Upper lobe of right lung (tissue), 1 donor: ENCODE measurements around the gene SLC16A3. TPM values are rescaled to one million over a fixed set of nuclear protein-coding genes. Genes with fewer than 3 reads are reported as not detected.

ENCODE experiments used
- ATAC-seq: fragments of 200-7000 bp; cut with Tn5 transposase; one replicate; pipeline ENCODE4 v1.9.1; 2020; ENCODE audit warnings: mild to moderate bottlenecking, moderate library complexity
- DNase-seq: peaks from one replicate; pipeline ENCODE4 v3.0.0-alpha.2; 2020
- H3K27ac ChIP-seq: fragments of 200-600 bp; one replicate; pipeline ENCODE4 v1.8.0; 2022
- H3K27me3 ChIP-seq: fragments of 200-600 bp; one replicate; pipeline ENCODE4 v1.8.0; 2022; ENCODE audit warnings: mild to moderate bottlenecking
- H3K36me3 ChIP-seq: fragments of 200-600 bp; one replicate; pipeline ENCODE4 v1.8.0; 2022
- H3K4me1 ChIP-seq: fragments of 200-600 bp; one replicate; pipeline ENCODE4 v1.8.0; 2022
- H3K4me3 ChIP-seq: fragments of 200-600 bp; one replicate; pipeline ENCODE4 v1.8.0; 2022; ENCODE audit warnings: mild to moderate bottlenecking
- H3K9me3 ChIP-seq: fragments of 200-600 bp; one replicate; pipeline ENCODE4 v1.8.0; 2022
- intact Hi-C: fragments of 100-400 bp; cut with DNase I; formaldehyde crosslinking; loops from one replicate; pipeline ENCODE4 v1.11.0; 2022
- total RNA-seq: library from RNA; stranded (reverse); fragmentation: NEBNext Ultra II Directional; extraction: Animal tissue kit (Norgen Biotek cat#: 25700); gene quantifications from one replicate; pipeline ENCODE4 v1.2.1, GENCODE V29; 2021
- TF ChIP-seq, protein P1 (sequence below): fragments of 200-600 bp; IDR thresholded peaks from one replicate; pipeline ENCODE4 v1.8.0; 2022; ENCODE audit warnings: antibody characterized with exemption
- donor health status: DM: no; HTN: yes; CAD: no; lungs with severe emphysema.

The SLC16A3 gene
- total RNA-seq, 1 donor from 2014 or later, result 77.5 TPM

DNA sequence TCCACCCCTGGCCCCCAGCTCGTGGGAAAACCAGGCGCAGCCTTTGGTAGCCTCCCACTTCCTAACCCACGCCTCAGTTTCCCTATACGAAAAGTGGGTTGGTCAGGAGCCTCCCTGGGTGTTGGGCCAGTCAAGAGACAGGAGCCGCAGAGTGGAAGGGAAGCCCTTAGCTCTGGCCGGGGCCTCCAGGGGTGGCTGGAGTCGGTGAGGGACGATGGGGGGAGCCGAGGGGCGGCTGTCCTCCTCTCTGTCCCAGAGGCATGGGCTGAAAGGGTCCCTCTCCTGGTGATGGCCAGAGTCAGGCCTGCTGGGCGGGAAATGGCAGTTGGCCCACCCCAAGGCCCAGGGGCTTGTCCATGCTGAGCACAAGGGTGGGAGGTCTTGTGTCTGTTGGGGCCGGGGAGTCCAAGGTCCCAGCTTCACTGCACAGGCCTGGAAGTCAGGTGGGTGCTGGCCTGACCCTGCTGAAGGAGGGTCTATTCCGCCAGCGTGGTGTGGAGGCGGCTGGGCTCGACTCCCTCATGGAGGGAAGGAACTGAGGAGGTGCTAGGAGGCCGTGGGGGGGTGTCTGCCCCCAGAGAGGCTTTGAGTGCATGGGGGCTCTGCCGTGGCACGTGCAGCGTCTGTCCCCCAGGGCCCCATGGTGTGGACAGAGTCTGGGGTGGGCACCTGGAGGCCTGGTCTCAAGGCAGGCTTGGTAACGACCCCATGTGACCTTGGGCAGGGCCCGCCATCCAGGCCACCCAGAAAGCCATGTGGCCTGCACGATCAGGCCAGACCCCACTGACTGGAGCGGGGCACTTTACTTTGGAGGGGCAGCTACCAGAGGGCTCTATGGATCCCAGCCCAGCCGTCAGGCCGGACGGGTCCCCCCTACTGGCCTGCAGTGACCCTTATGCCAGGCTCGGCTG lies 1.1 kb downstream of the SLC16A3 start:
- no peaks in the 10 kb centered on the region for H3K36me3 ChIP-seq
- DNase-seq (peak; percentile 74), ATAC-seq (no peak)
- peak overlapping the region; percentile 91 for H3K27ac ChIP-seq
- no peaks in the 10 kb centered on the region for H3K27me3 ChIP-seq
- no peaks in the 10 kb centered on the region for H3K9me3 ChIP-seq
- TF ChIP-seq, protein P1, sequence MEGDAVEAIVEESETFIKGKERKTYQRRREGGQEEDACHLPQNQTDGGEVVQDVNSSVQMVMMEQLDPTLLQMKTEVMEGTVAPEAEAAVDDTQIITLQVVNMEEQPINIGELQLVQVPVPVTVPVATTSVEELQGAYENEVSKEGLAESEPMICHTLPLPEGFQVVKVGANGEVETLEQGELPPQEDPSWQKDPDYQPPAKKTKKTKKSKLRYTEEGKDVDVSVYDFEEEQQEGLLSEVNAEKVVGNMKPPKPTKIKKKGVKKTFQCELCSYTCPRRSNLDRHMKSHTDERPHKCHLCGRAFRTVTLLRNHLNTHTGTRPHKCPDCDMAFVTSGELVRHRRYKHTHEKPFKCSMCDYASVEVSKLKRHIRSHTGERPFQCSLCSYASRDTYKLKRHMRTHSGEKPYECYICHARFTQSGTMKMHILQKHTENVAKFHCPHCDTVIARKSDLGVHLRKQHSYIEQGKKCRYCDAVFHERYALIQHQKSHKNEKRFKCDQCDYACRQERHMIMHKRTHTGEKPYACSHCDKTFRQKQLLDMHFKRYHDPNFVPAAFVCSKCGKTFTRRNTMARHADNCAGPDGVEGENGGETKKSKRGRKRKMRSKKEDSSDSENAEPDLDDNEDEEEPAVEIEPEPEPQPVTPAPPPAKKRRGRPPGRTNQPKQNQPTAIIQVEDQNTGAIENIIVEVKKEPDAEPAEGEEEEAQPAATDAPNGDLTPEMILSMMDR, result no peak
- intact Hi-C loops, result no loop called here
- peaks cover 32% of the 10 kb centered on the region for H3K4me1 ChIP-seq
- peak overlapping the region; percentile 73 for H3K4me3 ChIP-seq

DNA sequence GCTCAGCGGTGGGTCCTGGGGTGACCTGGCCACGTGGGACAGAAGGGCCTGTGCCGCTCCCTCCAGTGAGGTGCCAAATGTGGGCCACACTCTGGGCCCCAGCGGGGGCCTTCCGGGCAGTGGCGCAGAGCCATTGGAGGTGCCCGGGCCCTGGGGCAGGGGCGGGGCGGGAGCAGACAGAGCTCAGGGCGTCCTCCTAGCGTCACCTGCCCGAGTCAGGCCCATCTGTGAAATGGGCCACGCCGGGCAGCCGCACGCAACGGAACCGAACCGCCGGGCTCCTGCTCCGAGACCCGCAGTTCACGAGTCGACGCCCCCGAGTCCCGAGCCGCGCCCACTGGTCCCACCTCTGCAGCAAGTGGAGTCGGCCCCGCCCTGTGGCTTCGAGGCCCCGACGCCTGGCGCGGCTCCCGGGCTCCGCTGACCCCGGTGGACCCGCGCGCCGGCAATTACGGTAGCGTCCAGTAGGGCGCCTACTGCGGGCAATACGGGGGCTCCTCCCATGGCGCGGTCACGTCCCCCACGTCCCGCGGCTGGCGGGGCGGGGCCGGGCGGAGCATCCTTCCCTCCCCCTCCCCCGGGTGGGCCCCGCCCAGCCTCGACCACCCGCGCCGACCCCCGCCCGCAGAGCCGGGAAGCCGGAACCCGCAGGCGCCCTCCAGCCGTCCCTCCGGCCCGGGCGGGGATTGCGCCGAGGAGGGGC lies 1.9 kb downstream of the SLC16A3 start:
- peaks cover 37% of the 10 kb centered on the region for H3K4me1 ChIP-seq
- intact Hi-C loops, result no loop called here
- TF ChIP-seq, protein P1, result peak; percentile 66

DNA sequence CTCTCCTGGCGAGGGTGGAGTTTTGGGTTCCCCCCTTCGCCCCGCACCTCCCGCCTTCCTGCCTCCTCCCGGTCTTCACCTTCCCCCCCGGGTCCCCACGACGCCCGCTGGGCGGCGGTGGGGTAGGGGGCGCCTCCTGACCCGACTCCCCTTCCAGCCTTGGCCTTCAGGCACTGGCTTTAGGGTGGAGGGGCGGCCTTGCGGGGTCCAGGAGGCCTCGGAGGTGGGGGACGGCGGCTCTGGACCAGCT lies 2.4 kb downstream of the SLC16A3 start:
- Histone ChIP-seq H3K36me3 (no peaks in the 10 kb centered on the region), H3K4me3 (peak overlapping the region; percentile 73), H3K4me1 (peaks cover 42% of the 10 kb centered on the region), H3K27me3 (no peaks in the 10 kb centered on the region), H3K27ac (peak overlapping the region; percentile 91), H3K9me3 (no peaks in the 10 kb centered on the region)
- TF ChIP-seq, protein P1, result no peak
- intact Hi-C loops, result no loop called here
- no peak for DNase-seq
- ATAC-seq, result peak; percentile 34

More for the DNA sequence above, 1.9 kb downstream of the SLC16A3 start:
- Histone ChIP-seq H3K36me3 (no peaks in the 10 kb centered on the region), H3K4me3 (peak overlapping the region; percentile 73), H3K27me3 (no peaks in the 10 kb centered on the region), H3K9me3 (no peaks in the 10 kb centered on the region), H3K27ac (peak overlapping the region; percentile 91)
- peak; percentile 73 for ATAC-seq
- DNase-seq, result peak; percentile 94

DNA sequence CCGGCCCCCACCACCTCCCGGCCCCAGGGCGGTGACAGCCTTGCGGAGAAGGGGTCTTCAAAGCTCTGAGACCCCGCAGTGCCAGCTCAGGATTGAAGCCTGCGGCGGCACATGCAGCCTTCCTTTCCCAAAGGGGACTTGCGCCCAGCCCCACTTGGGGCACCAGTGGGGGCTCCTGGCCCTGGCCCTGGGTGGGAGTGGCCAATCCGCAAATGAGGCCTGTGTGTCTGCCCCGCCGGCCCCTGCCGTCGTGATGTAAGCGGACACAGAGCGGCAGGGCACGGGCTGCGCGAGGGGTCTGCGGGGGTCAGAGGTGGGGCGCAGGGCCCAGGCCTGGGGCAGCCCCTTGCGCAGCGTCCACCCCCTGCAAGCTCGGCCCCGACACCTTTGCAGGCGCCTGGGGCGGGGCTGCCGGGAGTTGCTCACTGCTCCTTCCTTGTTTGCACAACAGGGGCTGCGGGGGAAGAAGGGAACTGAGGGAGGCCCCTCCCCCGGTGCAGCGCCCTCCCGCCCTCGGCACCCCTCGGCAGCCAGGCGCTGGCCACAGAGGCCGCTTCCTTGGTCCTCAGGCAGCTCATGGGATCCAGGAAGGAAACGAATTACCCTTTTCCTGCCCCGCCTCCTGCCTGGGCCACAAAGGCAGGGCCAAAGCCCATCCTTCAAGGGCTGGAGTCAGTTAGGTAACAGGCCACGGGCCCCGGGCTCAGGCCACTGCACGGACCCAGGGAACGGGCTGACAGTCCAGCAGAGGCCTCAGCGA lies 2.9 kb downstream of the SLC16A3 start:
- peaks cover 47% of the 10 kb centered on the region for H3K4me1 ChIP-seq
- H3K27ac ChIP-seq, result peak overlapping the region; percentile 91
- peaks cover under 1% of the 10 kb centered on the region for H3K36me3 ChIP-seq
- no peaks in the 10 kb centered on the region for H3K27me3 ChIP-seq
- peak; percentile 94 for DNase-seq
- intact Hi-C loops, result no loop called here
- no peaks in the 10 kb centered on the region for H3K9me3 ChIP-seq
- H3K4me3 ChIP-seq, result peak overlapping the region; percentile 73
- peak; percentile 61 for ATAC-seq
- TF ChIP-seq, protein P1, result no peak

DNA sequence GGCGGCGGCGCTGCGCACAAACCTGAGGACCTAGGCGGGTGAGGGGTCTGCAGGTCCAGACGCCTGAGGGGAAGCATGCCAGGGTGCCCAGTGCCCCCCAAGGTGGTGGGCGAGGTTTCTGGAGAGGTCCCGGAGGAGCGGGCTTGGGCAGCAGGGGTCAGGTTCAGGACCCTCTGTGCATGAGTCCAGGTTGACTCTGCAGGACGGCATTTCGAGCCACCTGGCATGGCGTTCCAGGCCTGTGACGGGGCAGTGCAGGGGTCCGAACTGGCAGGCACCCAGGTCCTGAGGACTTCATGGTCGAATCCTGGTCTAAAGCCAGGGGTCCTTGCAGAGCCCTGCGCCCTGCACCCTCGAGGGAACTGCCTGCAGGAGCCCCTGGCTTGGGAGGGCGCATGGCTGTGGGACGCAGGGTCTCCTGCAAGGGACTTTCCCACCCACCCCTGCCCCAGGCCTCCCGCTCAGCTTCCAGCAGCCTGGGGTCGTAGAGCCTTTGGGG lies 3.5 kb downstream of the SLC16A3 start:
- intact Hi-C loops, result no loop called here
- ATAC-seq (no peak), DNase-seq (peak; percentile 68)
- peak overlapping the region; percentile 91 for H3K27ac ChIP-seq
- TF ChIP-seq, protein P1, result no peak
- H3K4me1 ChIP-seq, result peaks cover 48% of the 10 kb centered on the region
- peak overlapping the region; percentile 73 for H3K4me3 ChIP-seq
- no peaks in the 10 kb centered on the region for H3K27me3 ChIP-seq
- peaks cover 7% of the 10 kb centered on the region for H3K36me3 ChIP-seq
- H3K9me3 ChIP-seq, result no peaks in the 10 kb centered on the region
